CD4-positive, CD25-positive, alpha-beta regulatory T cell (primary cell): ENCODE results near the gene H6PD. TPM values are rescaled to one million over a fixed set of nuclear protein-coding genes. Genes with fewer than 3 reads are reported as not detected.
A peak's percentile ranks its signal among the peaks of the same experiment; 100 is the strongest.

Experiments used
- ATAC-seq, 2 donors: fragments of 150-1000 bp; cut with Tn5 transposase; one replicate each; pipeline ENCODE4 v1.10.0; 2021; ENCODE audit warnings: low read depth in 2 of 2, moderate number of reproducible peaks in 2 of 2, moderate library complexity in 1 of 2
- DNase-seq, 3 donors: peaks; one replicate each; pipeline versions ENCODE4 v3.0.0 to v3.0.0-alpha.2; 2012 to 2022; ENCODE audit warnings: mixed read lengths in 1 of 3
- H3K27ac ChIP-seq: one replicate; pipeline ENCODE4 v1.7.0; 2013; ENCODE audit warnings: mild to moderate bottlenecking, low read length; ENCODE audit not compliant: insufficient read depth, poor library complexity, severe bottlenecking
- H3K27me3 ChIP-seq: one replicate; pipeline ENCODE4 v1.7.0; 2013; ENCODE audit warnings: low read length; ENCODE audit not compliant: control insufficient read depth, insufficient read depth
- H3K36me3 ChIP-seq: one replicate; pipeline ENCODE4 v1.7.0; 2013; ENCODE audit warnings: mild to moderate bottlenecking, low read length, moderate library complexity; ENCODE audit not compliant: control insufficient read depth, insufficient read depth
- H3K4me1 ChIP-seq: 2 replicates; pipeline ENCODE4 v1.7.0; 2013; ENCODE audit warnings: mild to moderate bottlenecking, low read length; ENCODE audit not compliant: insufficient read depth, control insufficient read depth, poor library complexity, severe bottlenecking
- H3K4me3 ChIP-seq: one replicate; pipeline ENCODE4 v1.7.0; 2013; ENCODE audit warnings: low read depth, mild to moderate bottlenecking, low read length, moderate library complexity
- H3K9me3 ChIP-seq, 2 experiments: 1 replicate in 1 of 2; 2 replicates in 1 of 2; pipeline ENCODE4 v1.7.0; 2013; ENCODE audit warnings: low read length in 2 of 2, mild to moderate bottlenecking in 1 of 2, moderate library complexity in 1 of 2; ENCODE audit not compliant: control insufficient read depth in 2 of 2
- H3K27ac Mint-ChIP-seq, 3 donors: one replicate each; pipeline ENCODE4 v1.8.0; 2020 to 2022; ENCODE audit warnings: mild to moderate bottlenecking in 3 of 3, mixed read lengths in 3 of 3, moderate library complexity in 2 of 3
- H3K27me3 Mint-ChIP-seq: one replicate; pipeline ENCODE4 v1.8.0; 2022; ENCODE audit warnings: mild to moderate bottlenecking, mixed read lengths
- H3K36me3 Mint-ChIP-seq: one replicate; pipeline ENCODE4 v1.8.0; 2020; ENCODE audit warnings: mixed read lengths
- H3K4me1 Mint-ChIP-seq, 4 donors: one replicate each; pipeline ENCODE4 v1.8.0; 2020 to 2022; ENCODE audit warnings: mixed read lengths in 4 of 4, mild to moderate bottlenecking in 1 of 4
- H3K4me3 Mint-ChIP-seq, 4 donors: one replicate each; pipeline ENCODE4 v1.8.0; 2020 to 2022; ENCODE audit warnings: mild to moderate bottlenecking in 4 of 4, mixed read lengths in 4 of 4, moderate library complexity in 3 of 4
- H3K9me3 Mint-ChIP-seq, 7 donors: one replicate each; pipeline ENCODE4 v1.8.0; 2020 to 2022; ENCODE audit warnings: mixed read lengths in 7 of 7, mild to moderate bottlenecking in 3 of 7, moderate library complexity in 2 of 7
- polyA plus RNA-seq, 4 donors: library from polyadenylated mRNA; unstranded; fragments of 300-500 nt; fragmentation: Illumina TruSeq; gene quantifications; one replicate each; pipeline ENCODE4 v1.2.3, GENCODE V29; 2021
- total RNA-seq: library from RNA; stranded (reverse); gene quantifications from one replicate; pipeline ENCODE4 v1.2.3, GENCODE V29; 2022

The H6PD gene
- total and polyA plus RNA-seq, 5 donors from 2014 or later, result 7.8 to 19.4 (median 8.9) TPM

- Mint-ChIP-seq H3K36me3 (no peaks in the 10 kb centered on the region), H3K9me3 (peaks cover 0 to 2% (median 0%) of the 10 kb centered on the region in 7 donors), H3K4me1 (peaks cover 5 to 23% (median 14%) of the 10 kb centered on the region in 4 donors), H3K27me3 (no peaks in the 10 kb centered on the region), H3K27ac (peak overlapping the region in 2 of 3 donors; percentile 11 to 43), H3K4me3 (no peak overlapping the region)
- Histone ChIP-seq H3K27me3 (no peaks in the 10 kb centered on the region), H3K27ac (no peak overlapping the region), H3K4me3 (no peak overlapping the region), H3K36me3 (no peaks in the 10 kb centered on the region), H3K4me1 (peaks cover 14% of the 10 kb centered on the region), H3K9me3 (no peaks in the 10 kb centered on the region)
- DNase-seq (no peak), ATAC-seq (no peak)
These were observed 85.4 kb downstream of the H6PD start for GRCh38 chr1:9319789-9320519.

Other genes with a start within 250 kb of the H6PD start
- not detected for gene SLC2A7, start 208.4 kb upstream of the H6PD start, total RNA-seq
- gene SLC2A7, start 208.4 kb upstream of the H6PD start, polyA plus RNA-seq, result not detected
- 0.64 TPM for gene SLC2A5, start 165.1 kb upstream of the H6PD start, total RNA-seq
- gene SLC2A5, start 165.1 kb upstream of the H6PD start, polyA plus RNA-seq, result under 1 TPM in 1 of 4 donors, not detected in 3; 0.08 TPM
- 2.1 TPM for gene GPR157, start 105.7 kb upstream of the H6PD start, total RNA-seq
- gene GPR157, start 105.7 kb upstream of the H6PD start, polyA plus RNA-seq, result 1 to 10 TPM in 2 of 4 donors, under 1 TPM in 2; 0.92 to 1.5 (median 1.1) TPM
- gene SPSB1, start 58.1 kb downstream of the H6PD start, total RNA-seq, result 19.7 TPM
- gene SPSB1, start 58.1 kb downstream of the H6PD start, polyA plus RNA-seq, result 10 to 100 TPM in 3 of 4 donors, 1 to 10 TPM in 1; 7.0 to 12.3 (median 11.9) TPM